ENCODE measurements around the gene DUSP23. TPM values are rescaled to one million over a fixed set of nuclear protein-coding genes. Genes with fewer than 3 reads are reported as not detected.
A peak's percentile ranks its signal among the peaks of the same experiment; 100 is the strongest.

DUSP23 gene
- total and polyA plus RNA-seq, 2 experiments from 2014 or later = 32.6 to 52.1 TPM

DNA sequence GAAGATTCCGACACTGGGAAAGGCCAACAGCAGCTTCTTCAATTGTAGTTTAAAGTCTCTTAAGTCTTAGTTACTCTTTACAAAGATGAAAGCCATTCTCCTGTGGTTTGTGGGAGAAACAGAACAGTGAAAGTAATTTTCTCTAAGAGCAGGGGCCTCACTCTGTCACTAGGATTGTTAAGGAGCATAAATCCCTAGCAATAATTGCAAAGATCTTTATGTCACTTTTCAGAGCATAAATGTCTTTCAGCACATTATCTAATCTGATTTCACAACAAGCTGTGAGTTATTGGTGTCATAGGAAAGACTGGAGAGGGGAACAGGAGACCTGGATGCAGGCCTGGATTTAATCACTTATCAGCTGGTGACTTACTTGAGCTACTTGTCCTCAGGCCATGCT, 32.4 kb upstream of the DUSP23 start:
- Histone ChIP-seq H3K4me3 (no peak overlapping the region), H3K79me2 (ENCODE audit: insufficient read depth) (no peaks in the 10 kb centered on the region), H3K9me3 (ENCODE audit: low read depth) (no peaks in the 10 kb centered on the region), H3F3A (ENCODE audit: insufficient read depth) (no peaks in the 10 kb centered on the region), H3K27me3 (replicated peaks; ENCODE audit: insufficient read depth) (no peaks in the 10 kb centered on the region), H3K4me1 (ENCODE audit: insufficient read depth) (no peaks in the 10 kb centered on the region; the same call in 1 of the 2 replicates), H3K36me3 (ENCODE audit: low read depth) (no peaks in the 10 kb centered on the region), H3K27ac (no peak overlapping the region), H3K9me2 (ENCODE audit: insufficient read depth) (no peaks in the 10 kb centered on the region), H4K20me1 (ENCODE audit: insufficient read depth) (no peaks in the 10 kb centered on the region), H3K9ac (no peak overlapping the region), H2AFZ (no peak overlapping the region), H3K4me2 (ENCODE audit: unreplicated experiment) (no peak overlapping the region)
- TF ChIP-seq EZH2 (IDR thresholded peaks at IDR 0.05; ENCODE audit: insufficient read depth, poor library complexity, severe bottlenecking) = no peak
- TF ChIP-seq EZH2phosphoT487 (IDR thresholded peaks at IDR 0.05; ENCODE audit: insufficient read depth, low read depth) = no peak
- in situ Hi-C loops (cut with MboI) = no loop called here
- 26 to 46% methylated on average over 1 of the region's 1 CpG for WGBS, 2 experiments (ENCODE audit: low coverage in 1 of 2, low lambda C conversion rate in 2 of 2, missing lambda C conversion rate in 2 of 2)
- no peak for DNase-seq

DNA sequence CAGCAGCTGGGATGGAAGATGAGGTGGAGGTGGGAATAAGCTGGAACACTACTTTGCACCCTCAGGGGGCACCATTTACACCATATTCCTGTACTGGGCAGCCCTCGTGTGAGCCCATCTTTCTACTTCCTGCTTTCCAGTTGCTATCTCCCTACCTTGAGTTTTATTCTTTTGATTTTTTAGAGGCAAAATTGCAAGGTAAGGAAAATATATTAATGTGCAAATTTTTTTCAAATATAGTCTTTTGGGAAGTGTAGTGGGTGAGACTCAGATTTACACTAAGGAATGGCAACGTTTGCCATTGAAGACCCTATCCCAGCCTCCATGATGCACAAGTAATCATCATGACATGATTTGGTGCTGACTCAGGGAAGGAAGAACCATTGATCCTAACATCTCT, 31.1 kb upstream of the DUSP23 start:
- no peaks in the 10 kb centered on the region for H3K9me3 ChIP-seq (ENCODE audit: low read depth)
- no peaks in the 10 kb centered on the region for H3K9me2 ChIP-seq (ENCODE audit: insufficient read depth)
- no peaks in the 10 kb centered on the region; the same call in 1 of the 2 replicates for H3K4me1 ChIP-seq (ENCODE audit: insufficient read depth)
- in situ Hi-C loops (cut with MboI) = no loop called here
- no peaks in the 10 kb centered on the region for H3K27me3 ChIP-seq (replicated peaks; ENCODE audit: insufficient read depth)
- no peak overlapping the region for H3K4me3 ChIP-seq
- no peak for TF ChIP-seq EZH2phosphoT487 (IDR thresholded peaks at IDR 0.05; ENCODE audit: insufficient read depth, low read depth)
- no peak for TF ChIP-seq EZH2 (IDR thresholded peaks at IDR 0.05; ENCODE audit: insufficient read depth, poor library complexity, severe bottlenecking)
- H4K20me1 ChIP-seq (ENCODE audit: insufficient read depth) = no peaks in the 10 kb centered on the region
- no peak overlapping the region for H3K27ac ChIP-seq
- no peak overlapping the region for H2AFZ ChIP-seq
- WGBS, 2 experiments (ENCODE audit: low coverage in 1 of 2, low lambda C conversion rate in 2 of 2, missing lambda C conversion rate in 2 of 2) = 31 to 36% methylated on average over 2 of the region's 2 CpGs
- DNase-seq = no peak
- no peak overlapping the region for H3K9ac ChIP-seq
- H3K36me3 ChIP-seq (ENCODE audit: low read depth) = no peaks in the 10 kb centered on the region
- no peak overlapping the region for H3K4me2 ChIP-seq (ENCODE audit: unreplicated experiment)
- H3F3A ChIP-seq (ENCODE audit: insufficient read depth) = no peaks in the 10 kb centered on the region
- H3K79me2 ChIP-seq (ENCODE audit: insufficient read depth) = no peaks in the 10 kb centered on the region

DNA sequence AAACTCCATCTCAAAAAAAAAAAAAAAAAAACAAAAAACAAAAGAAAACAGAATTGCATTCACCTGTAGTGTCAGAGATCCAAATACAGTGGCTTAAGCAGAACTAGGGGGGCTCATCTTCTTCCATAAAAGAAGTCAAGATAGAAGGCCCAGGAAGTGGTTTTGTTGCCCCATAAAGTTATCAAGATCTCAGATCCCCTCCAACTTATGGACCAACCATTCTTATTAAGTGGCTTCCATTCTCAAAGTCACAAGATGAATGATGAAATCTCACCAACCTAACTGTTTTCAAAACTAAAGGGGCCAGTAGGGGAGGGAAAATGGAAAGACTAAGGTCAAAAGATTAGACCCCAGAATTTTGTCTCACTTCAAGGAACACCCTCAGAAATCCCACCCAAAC, 30.1 kb upstream of the DUSP23 start:
- Histone ChIP-seq H3K27ac (no peak overlapping the region), H3K9me3 (ENCODE audit: low read depth) (no peaks in the 10 kb centered on the region), H3K4me2 (ENCODE audit: unreplicated experiment) (no peak overlapping the region), H3K4me3 (no peak overlapping the region), H3K9me2 (ENCODE audit: insufficient read depth) (no peaks in the 10 kb centered on the region), H3K9ac (no peak overlapping the region), H3F3A (ENCODE audit: insufficient read depth) (no peaks in the 10 kb centered on the region), H3K36me3 (ENCODE audit: low read depth) (no peaks in the 10 kb centered on the region), H2AFZ (no peak overlapping the region), H4K20me1 (ENCODE audit: insufficient read depth) (no peaks in the 10 kb centered on the region), H3K4me1 (ENCODE audit: insufficient read depth) (no peaks in the 10 kb centered on the region; the same call in 1 of the 2 replicates), H3K79me2 (ENCODE audit: insufficient read depth) (no peaks in the 10 kb centered on the region), H3K27me3 (replicated peaks; ENCODE audit: insufficient read depth) (no peaks in the 10 kb centered on the region)
- TF ChIP-seq EZH2 (IDR thresholded peaks at IDR 0.05; ENCODE audit: insufficient read depth, poor library complexity, severe bottlenecking) (no peak), EZH2phosphoT487 (IDR thresholded peaks at IDR 0.05; ENCODE audit: insufficient read depth, low read depth) (no peak)
- DNase-seq = no peak
- in situ Hi-C loops (cut with MboI) = no loop called here

DNA sequence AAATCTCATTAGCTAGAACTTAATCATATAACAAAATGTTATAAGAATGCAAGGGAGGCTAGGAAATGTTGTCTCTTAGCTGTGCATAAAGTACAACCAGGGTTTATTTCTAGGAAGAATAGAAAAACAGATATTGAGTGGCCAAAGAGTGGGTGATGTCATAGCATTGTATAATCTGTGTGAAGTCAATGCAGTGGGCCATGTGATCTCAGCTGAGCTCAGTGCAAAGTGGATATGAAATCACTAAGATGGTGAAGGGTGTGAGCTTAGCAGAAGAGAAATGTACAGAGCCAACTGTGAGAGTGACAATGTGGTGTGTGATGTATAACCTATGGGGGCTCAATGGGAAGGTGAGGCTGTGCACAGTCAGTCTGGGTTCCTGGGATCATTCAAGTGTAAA, 29.7 kb upstream of the DUSP23 start:
- no peak for DNase-seq
- H2AFZ ChIP-seq = no peak overlapping the region
- no peak overlapping the region for H3K27ac ChIP-seq
- H3K79me2 ChIP-seq (ENCODE audit: insufficient read depth) = no peaks in the 10 kb centered on the region
- H3K9me3 ChIP-seq (ENCODE audit: low read depth) = no peaks in the 10 kb centered on the region
- H3F3A ChIP-seq (ENCODE audit: insufficient read depth) = no peaks in the 10 kb centered on the region
- H3K9me2 ChIP-seq (ENCODE audit: insufficient read depth) = no peaks in the 10 kb centered on the region
- no peak overlapping the region for H3K4me2 ChIP-seq (ENCODE audit: unreplicated experiment)
- H3K9ac ChIP-seq = no peak overlapping the region
- no peak overlapping the region for H3K4me3 ChIP-seq
- no peaks in the 10 kb centered on the region for H3K36me3 ChIP-seq (ENCODE audit: low read depth)
- no peaks in the 10 kb centered on the region for H3K27me3 ChIP-seq (replicated peaks; ENCODE audit: insufficient read depth)
- no peak for TF ChIP-seq EZH2 (IDR thresholded peaks at IDR 0.05; ENCODE audit: insufficient read depth, poor library complexity, severe bottlenecking)
- no peak for TF ChIP-seq EZH2phosphoT487 (IDR thresholded peaks at IDR 0.05; ENCODE audit: insufficient read depth, low read depth)
- no peaks in the 10 kb centered on the region; the same call in 1 of the 2 replicates for H3K4me1 ChIP-seq (ENCODE audit: insufficient read depth)
- in situ Hi-C loops (cut with MboI) = no loop called here
- H4K20me1 ChIP-seq (ENCODE audit: insufficient read depth) = no peaks in the 10 kb centered on the region

DNA sequence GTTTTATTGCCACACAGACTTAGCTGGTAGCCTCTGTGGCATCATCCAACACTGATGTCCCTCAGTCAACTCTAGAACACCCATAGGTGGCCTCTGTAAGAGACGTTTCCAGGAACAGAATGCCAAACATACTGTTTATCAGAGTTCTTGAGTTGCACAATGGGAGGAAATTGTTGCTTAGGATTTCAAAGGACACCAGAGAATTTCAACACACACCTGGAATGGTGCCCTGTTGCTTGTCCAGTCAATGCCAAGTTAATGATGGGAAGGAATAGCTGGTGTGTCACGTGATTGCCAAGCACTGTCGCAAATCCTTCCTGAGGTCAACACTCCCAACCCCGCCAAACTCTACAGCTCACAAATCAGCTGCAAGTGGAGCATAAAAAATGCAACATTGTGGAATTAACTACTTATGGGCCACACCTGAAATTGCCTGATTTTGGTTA, 28.6 kb upstream of the DUSP23 start:
- TF ChIP-seq EZH2 (IDR thresholded peaks at IDR 0.05; ENCODE audit: insufficient read depth, poor library complexity, severe bottlenecking) (no peak), EZH2phosphoT487 (IDR thresholded peaks at IDR 0.05; ENCODE audit: insufficient read depth, low read depth) (no peak)
- H3K36me3 ChIP-seq (ENCODE audit: low read depth) = no peaks in the 10 kb centered on the region
- WGBS, 2 experiments (ENCODE audit: low coverage in 1 of 2, low lambda C conversion rate in 2 of 2, missing lambda C conversion rate in 2 of 2) = 1 to 2% methylated on average over 4 of the region's 4 CpGs
- no peaks in the 10 kb centered on the region for H3K79me2 ChIP-seq (ENCODE audit: insufficient read depth)
- H3F3A ChIP-seq (ENCODE audit: insufficient read depth) = no peaks in the 10 kb centered on the region
- DNase-seq = peak; percentile 72
- H2AFZ ChIP-seq = 0 out of 2 replicates have a peak overlapping the region, but pooled peaks have one; percentile 15
- no peak overlapping the region for H3K9ac ChIP-seq
- H4K20me1 ChIP-seq (ENCODE audit: insufficient read depth) = no peaks in the 10 kb centered on the region
- in situ Hi-C loops (cut with MboI) = no loop called here
- peak overlapping the region; percentile 7 for H3K4me2 ChIP-seq (ENCODE audit: unreplicated experiment)
- no peaks in the 10 kb centered on the region for H3K9me2 ChIP-seq (ENCODE audit: insufficient read depth)
- H3K4me3 ChIP-seq = no peak overlapping the region
- no peaks in the 10 kb centered on the region for H3K9me3 ChIP-seq (ENCODE audit: low read depth)
- peak overlapping the region; percentile 40; the same call in 1 of the 2 replicates for H3K27ac ChIP-seq
- H3K4me1 ChIP-seq (ENCODE audit: insufficient read depth) = no peaks in the 10 kb centered on the region; the same call in 1 of the 2 replicates
- H3K27me3 ChIP-seq (replicated peaks; ENCODE audit: insufficient read depth) = no peaks in the 10 kb centered on the region

All from GM23248 (cell line).